ENCODE results near the gene SOBP.

SOBP gene

DNA sequence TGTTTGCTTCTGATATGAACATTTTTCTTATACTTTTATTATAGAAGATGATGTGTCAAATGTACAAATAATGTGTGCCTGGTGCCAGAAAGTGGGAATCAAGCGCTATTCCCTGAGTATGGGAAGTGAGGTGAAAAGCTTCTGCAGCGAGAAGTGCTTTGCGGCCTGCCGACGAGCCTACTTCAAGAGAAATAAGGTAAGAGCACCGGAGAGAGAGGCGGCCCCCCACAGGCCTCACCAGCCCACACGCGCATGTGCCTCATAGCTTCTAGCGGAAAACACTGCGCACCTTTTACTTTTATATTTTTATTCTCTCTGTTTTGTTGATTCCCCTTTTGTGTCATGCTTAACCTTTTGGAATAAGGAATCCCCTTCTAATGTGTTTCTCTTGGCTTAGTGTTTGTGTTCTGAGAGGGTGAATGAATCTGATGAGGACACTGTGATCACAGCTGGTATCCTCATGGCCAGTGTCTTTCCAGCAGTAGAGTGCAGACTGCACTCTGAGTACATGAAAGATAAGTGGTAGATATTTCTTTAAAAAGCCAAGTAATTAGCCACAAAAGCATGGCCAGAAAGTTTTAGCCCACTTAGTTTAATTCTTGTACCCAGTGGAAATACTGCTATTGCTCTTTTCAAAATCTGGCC lies 43.6 kb downstream of the SOBP start:
- H2BK120ac ChIP-seq (ENCODE audit: low read depth, low read length), result no peak overlapping the region
- no peak overlapping the region for H3K9ac ChIP-seq (ENCODE audit: low read length)
- H2BK5ac ChIP-seq (ENCODE audit: low read depth, low read length, poor library complexity, severe bottlenecking), result no peak overlapping the region
- no peak overlapping the region for H4K8ac ChIP-seq (ENCODE audit: low read length)
- H2BK15ac ChIP-seq (ENCODE audit: low read depth, poor library complexity, severe bottlenecking), result no peak overlapping the region
- H3K4me1 ChIP-seq (ENCODE audit: control insufficient read depth, insufficient read depth, low read depth, low read length), result no peaks in the 10 kb centered on the region
- WGBS, result 92% methylated on average over 11 of the region's 11 CpGs
- H3K23ac ChIP-seq (ENCODE audit: low read length in 2 of 2), result no peak overlapping the region
- H3K14ac ChIP-seq (ENCODE audit: low read length in 2 of 2), result no peak overlapping the region
- no peak overlapping the region for H3K27ac ChIP-seq (ENCODE audit: low read length, poor library complexity, severe bottlenecking)
- H3K36me3 ChIP-seq (ENCODE audit: control insufficient read depth in 1 of 2, insufficient read depth in 2 of 2, low read depth in 1 of 2, low read length in 2 of 2), result peaks cover 0 to 26% of the 10 kb centered on the region in 2 experiments
- H2AK5ac ChIP-seq (ENCODE audit: low read length, severe bottlenecking), result no peak overlapping the region
- H3K4ac ChIP-seq (ENCODE audit: low read depth in 1 of 2, low read length in 2 of 2), result no peak overlapping the region
- no peaks in the 10 kb centered on the region for H3K9me3 ChIP-seq (ENCODE audit: control insufficient read depth, low read length)
- peaks cover 0 to 3% of the 10 kb centered on the region in 2 experiments for H3K27me3 ChIP-seq (ENCODE audit: control insufficient read depth in 1 of 2, insufficient read depth in 1 of 2, low read length in 2 of 2)
- H3K4me2 ChIP-seq (ENCODE audit: low read length, poor library complexity, severe bottlenecking), result no peak overlapping the region
- H4K91ac ChIP-seq (ENCODE audit: low read length), result no peak overlapping the region
- no peak overlapping the region for H3K18ac ChIP-seq (ENCODE audit: low read depth in 1 of 2, low read length in 2 of 2)
- no peak overlapping the region for H2AFZ ChIP-seq (ENCODE audit: low read depth, low read length)
- no peak overlapping the region for H3K4me3 ChIP-seq (ENCODE audit: insufficient read depth in 1 of 2, low read depth in 1 of 2, low read length in 2 of 2)
- H3K79me1 ChIP-seq (replicated peaks; ENCODE audit: low read length, poor library complexity, severe bottlenecking), result no peaks in the 10 kb centered on the region
- H2BK12ac ChIP-seq (ENCODE audit: low read length in 2 of 2), result no peak overlapping the region
- no peak for DNase-seq

DNA sequence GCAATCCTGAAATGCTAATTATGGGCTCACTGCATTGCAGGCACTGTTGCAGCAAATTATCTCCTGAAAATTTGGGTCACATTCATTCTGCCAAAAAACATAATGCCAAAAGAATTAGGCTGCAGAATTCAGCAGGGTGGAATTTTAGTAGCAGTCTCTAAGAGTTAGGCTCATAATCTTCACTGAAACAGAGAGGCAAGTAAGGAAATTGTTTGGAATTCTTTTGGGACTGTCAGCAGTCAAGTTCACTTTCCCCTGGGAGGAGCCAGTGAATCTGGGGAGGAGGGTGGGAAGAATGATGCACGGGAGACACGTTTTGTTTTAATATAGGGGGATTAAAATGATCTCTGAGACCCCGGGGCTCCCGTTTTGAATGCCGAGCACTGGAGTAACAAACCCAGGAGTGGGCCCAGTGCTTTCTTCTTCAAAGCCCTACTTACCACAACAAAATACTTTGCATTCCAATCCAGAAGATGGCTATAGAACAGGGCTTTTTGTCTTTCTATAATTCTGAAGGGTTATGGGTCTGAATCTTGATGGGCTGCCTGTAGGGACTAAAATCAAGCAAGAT lies 44.7 kb downstream of the SOBP start:
- Histone ChIP-seq H3K4me3 (ENCODE audit: insufficient read depth in 1 of 2, low read depth in 1 of 2, low read length in 2 of 2) (no peak overlapping the region), H3K27ac (ENCODE audit: low read length, poor library complexity, severe bottlenecking) (peak overlapping the region; percentile 14), H2AFZ (ENCODE audit: low read depth, low read length) (no peak overlapping the region), H3K4me2 (ENCODE audit: low read length, poor library complexity, severe bottlenecking) (no peak overlapping the region), H3K23ac (ENCODE audit: low read length in 2 of 2) (no peak overlapping the region), H4K91ac (ENCODE audit: low read length) (no peak overlapping the region), H2BK12ac (ENCODE audit: low read length in 2 of 2) (no peak overlapping the region), H3K14ac (ENCODE audit: low read length in 2 of 2) (no peak overlapping the region), H2BK15ac (ENCODE audit: low read depth, poor library complexity, severe bottlenecking) (no peak overlapping the region), H3K27me3 (ENCODE audit: control insufficient read depth in 1 of 2, insufficient read depth in 1 of 2, low read length in 2 of 2) (peaks cover 0 to 7% of the 10 kb centered on the region in 2 experiments), H2BK5ac (ENCODE audit: low read depth, low read length, poor library complexity, severe bottlenecking) (no peak overlapping the region), H3K4me1 (ENCODE audit: control insufficient read depth, insufficient read depth, low read depth, low read length) (no peaks in the 10 kb centered on the region), H2BK120ac (ENCODE audit: low read depth, low read length) (no peak overlapping the region), H4K8ac (ENCODE audit: low read length) (no peak overlapping the region), H3K36me3 (ENCODE audit: control insufficient read depth in 1 of 2, insufficient read depth in 2 of 2, low read depth in 1 of 2, low read length in 2 of 2) (peaks cover 0 to 36% of the 10 kb centered on the region in 2 experiments), H3K9ac (ENCODE audit: low read length) (no peak overlapping the region), H3K79me1 (replicated peaks; ENCODE audit: low read length, poor library complexity, severe bottlenecking) (no peaks in the 10 kb centered on the region), H3K4ac (ENCODE audit: low read depth in 1 of 2, low read length in 2 of 2) (no peak overlapping the region), H3K9me3 (ENCODE audit: control insufficient read depth, low read length) (no peaks in the 10 kb centered on the region), H3K18ac (ENCODE audit: low read depth in 1 of 2, low read length in 2 of 2) (no peak overlapping the region), H2AK5ac (ENCODE audit: low read length, severe bottlenecking) (no peak overlapping the region)
- no peak for DNase-seq
- 80% methylated on average over 1 of the region's 5 CpGs for WGBS

DNA sequence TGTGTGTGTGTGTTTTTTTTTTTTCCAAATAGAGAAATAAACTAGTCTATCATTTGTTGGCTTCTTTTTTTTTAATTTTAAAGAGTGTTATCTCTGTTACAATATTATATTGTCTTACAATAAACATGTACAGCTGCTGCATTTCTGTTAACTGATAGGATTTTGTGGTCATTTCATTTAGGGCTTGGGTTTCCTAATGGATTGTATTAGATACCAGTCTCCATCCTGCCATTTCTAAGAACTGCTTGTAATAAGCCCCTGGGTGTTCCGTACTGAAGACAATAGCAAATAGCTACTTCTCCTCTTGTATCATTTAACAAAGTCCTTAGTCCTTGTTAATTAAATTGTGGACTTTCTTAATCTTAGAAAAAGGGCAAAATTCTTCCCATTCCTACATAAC lies 45.7 kb downstream of the SOBP start:
- Histone ChIP-seq H3K4me1 (ENCODE audit: control insufficient read depth, insufficient read depth, low read depth, low read length) (no peaks in the 10 kb centered on the region), H2AFZ (ENCODE audit: low read depth, low read length) (no peak overlapping the region), H3K36me3 (ENCODE audit: control insufficient read depth in 1 of 2, insufficient read depth in 2 of 2, low read depth in 1 of 2, low read length in 2 of 2) (peaks cover 0 to 39% of the 10 kb centered on the region in 2 experiments), H3K27ac (ENCODE audit: low read length, poor library complexity, severe bottlenecking) (no peak overlapping the region), H2BK5ac (ENCODE audit: low read depth, low read length, poor library complexity, severe bottlenecking) (no peak overlapping the region), H2BK12ac (ENCODE audit: low read length in 2 of 2) (no peak overlapping the region), H3K4ac (ENCODE audit: low read depth in 1 of 2, low read length in 2 of 2) (no peak overlapping the region), H3K79me1 (replicated peaks; ENCODE audit: low read length, poor library complexity, severe bottlenecking) (no peaks in the 10 kb centered on the region), H3K4me2 (ENCODE audit: low read length, poor library complexity, severe bottlenecking) (no peak overlapping the region), H4K91ac (ENCODE audit: low read length) (no peak overlapping the region), H3K14ac (ENCODE audit: low read length in 2 of 2) (no peak overlapping the region), H2BK120ac (ENCODE audit: low read depth, low read length) (no peak overlapping the region), H4K8ac (ENCODE audit: low read length) (no peak overlapping the region), H3K4me3 (ENCODE audit: insufficient read depth in 1 of 2, low read depth in 1 of 2, low read length in 2 of 2) (no peak overlapping the region), H3K9me3 (ENCODE audit: control insufficient read depth, low read length) (no peaks in the 10 kb centered on the region), H3K9ac (ENCODE audit: low read length) (no peak overlapping the region), H3K23ac (ENCODE audit: low read length in 2 of 2) (no peak overlapping the region), H2BK15ac (ENCODE audit: low read depth, poor library complexity, severe bottlenecking) (no peak overlapping the region), H3K18ac (ENCODE audit: low read depth in 1 of 2, low read length in 2 of 2) (no peak overlapping the region), H3K27me3 (ENCODE audit: control insufficient read depth in 1 of 2, insufficient read depth in 1 of 2, low read length in 2 of 2) (peaks cover 0 to 7% of the 10 kb centered on the region in 2 experiments), H2AK5ac (ENCODE audit: low read length, severe bottlenecking) (no peak overlapping the region)
- WGBS, result no CpG with 5 or more reads among the region's 1 CpG
- no peak for DNase-seq

DNA sequence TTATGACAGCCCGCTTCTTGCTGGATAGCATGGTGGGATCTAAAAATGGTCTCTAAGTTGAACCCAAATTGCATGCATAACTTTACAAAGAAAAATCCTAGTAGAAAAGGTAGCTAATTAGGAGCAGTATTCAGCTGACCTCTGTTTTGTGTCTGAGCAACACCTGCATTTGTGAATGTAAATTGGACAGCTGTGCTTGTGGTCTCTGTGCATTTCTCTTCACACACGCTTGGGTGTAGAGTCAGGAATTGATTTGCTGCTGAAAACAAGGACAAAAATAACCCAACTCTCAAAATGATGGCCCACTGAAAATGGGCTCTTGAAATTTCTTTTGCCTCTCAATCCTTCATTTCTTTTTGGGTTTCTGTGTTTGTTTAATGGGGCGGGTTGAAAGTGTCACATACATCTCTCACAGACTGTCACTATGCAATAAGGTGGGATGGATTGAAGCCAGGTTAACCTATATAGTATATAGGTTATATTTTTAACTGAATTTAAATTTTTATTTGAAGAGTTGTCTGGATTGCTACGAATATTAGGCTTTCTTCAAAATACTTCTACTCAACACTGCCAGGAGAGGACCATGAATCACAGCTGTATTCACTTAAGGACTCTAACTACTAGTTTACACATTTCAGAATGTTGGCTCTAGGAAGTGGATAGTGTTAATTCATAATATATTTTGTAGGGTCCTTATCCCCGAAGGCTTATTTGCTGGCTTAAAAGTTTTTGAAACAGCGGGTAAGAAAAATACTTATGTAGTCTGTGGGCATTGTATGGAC lies 46.5 kb downstream of the SOBP start:
- Histone ChIP-seq H4K8ac (ENCODE audit: low read length) (no peak overlapping the region), H3K4me2 (ENCODE audit: low read length, poor library complexity, severe bottlenecking) (no peak overlapping the region), H2BK15ac (ENCODE audit: low read depth, poor library complexity, severe bottlenecking) (no peak overlapping the region), H3K27ac (ENCODE audit: low read length, poor library complexity, severe bottlenecking) (no peak overlapping the region), H3K4ac (ENCODE audit: low read depth in 1 of 2, low read length in 2 of 2) (no peak overlapping the region), H3K36me3 (ENCODE audit: control insufficient read depth in 1 of 2, insufficient read depth in 2 of 2, low read depth in 1 of 2, low read length in 2 of 2) (peaks cover 0 to 39% of the 10 kb centered on the region in 2 experiments), H3K27me3 (ENCODE audit: control insufficient read depth in 1 of 2, insufficient read depth in 1 of 2, low read length in 2 of 2) (peaks cover 0 to 7% of the 10 kb centered on the region in 2 experiments), H3K4me1 (ENCODE audit: control insufficient read depth, insufficient read depth, low read depth, low read length) (no peaks in the 10 kb centered on the region), H2BK5ac (ENCODE audit: low read depth, low read length, poor library complexity, severe bottlenecking) (no peak overlapping the region), H3K79me1 (replicated peaks; ENCODE audit: low read length, poor library complexity, severe bottlenecking) (no peaks in the 10 kb centered on the region), H2BK120ac (ENCODE audit: low read depth, low read length) (no peak overlapping the region), H3K23ac (ENCODE audit: low read length in 2 of 2) (no peak overlapping the region), H3K14ac (ENCODE audit: low read length in 2 of 2) (no peak overlapping the region), H2BK12ac (ENCODE audit: low read length in 2 of 2) (no peak overlapping the region), H3K9ac (ENCODE audit: low read length) (no peak overlapping the region), H3K4me3 (ENCODE audit: insufficient read depth in 1 of 2, low read depth in 1 of 2, low read length in 2 of 2) (no peak overlapping the region), H2AK5ac (ENCODE audit: low read length, severe bottlenecking) (no peak overlapping the region), H3K9me3 (ENCODE audit: control insufficient read depth, low read length) (no peaks in the 10 kb centered on the region), H3K18ac (ENCODE audit: low read depth in 1 of 2, low read length in 2 of 2) (no peak overlapping the region), H2AFZ (ENCODE audit: low read depth, low read length) (no peak overlapping the region), H4K91ac (ENCODE audit: low read length) (no peak overlapping the region)
- DNase-seq, result no peak
- 84% methylated on average over 3 of the region's 6 CpGs for WGBS
